C4-2B (cell line): ENCODE data around the gene MLANA.

Source experiments
- CTCF ChIP-seq: fragments of 450-650 bp; conservative IDR thresholded peaks from 2 replicates; pipeline ENCODE4 v1.5.1; 2017; ENCODE audit warnings: mild to moderate bottlenecking
- ZFX ChIP-seq: fragments of 450-650 bp; IDR thresholded peaks from 2 replicates; pipeline ENCODE4 v1.6.1; 2017

- TF ChIP-seq CTCF (no peak), ZFX (no peak)
Measured at GRCh38 chr9:5850724-5851122, 40.0 kb upstream of the MLANA start.
